B cell (primary cell): Measurements from ENCODE around the gene MLXIP.

Source experiments
- EZH2 ChIP-seq: IDR thresholded peaks from 2 replicates; pipeline ENCODE4 v1.6.1; 2012; ENCODE audit warnings: borderline replicate concordance, low read depth, mild to moderate bottlenecking, moderate library complexity, low read length; ENCODE audit not compliant: insufficient read depth, poor library complexity, severe bottlenecking
- TF ChIP-seq, protein P1 (sequence below): fragments of 200-600 bp; IDR thresholded peaks from one replicate; pipeline ENCODE4 v1.8.0; 2022; ENCODE audit warnings: antibody characterized with exemption, mild to moderate bottlenecking

DNA sequence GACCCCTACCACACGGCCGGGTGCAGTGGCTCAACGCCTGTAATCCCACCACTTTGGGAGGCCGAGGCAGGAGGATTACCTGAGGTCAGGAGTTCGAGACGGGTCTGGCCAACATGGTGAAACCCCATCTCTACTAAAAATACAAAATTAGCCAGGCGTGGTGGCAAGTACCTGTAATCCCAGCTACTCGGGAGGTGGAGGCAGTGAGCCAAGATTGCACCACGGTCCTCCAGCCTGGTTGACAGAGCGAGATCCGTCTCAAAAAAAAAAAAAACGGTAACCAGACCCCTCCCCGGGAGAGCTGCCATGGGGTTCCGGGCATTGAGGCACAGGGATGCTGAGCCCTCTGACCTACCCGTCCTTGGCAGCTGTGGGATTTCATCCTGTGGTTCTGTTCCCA is 35.1 kb upstream of the MLXIP start:
- TF ChIP-seq, protein P1, sequence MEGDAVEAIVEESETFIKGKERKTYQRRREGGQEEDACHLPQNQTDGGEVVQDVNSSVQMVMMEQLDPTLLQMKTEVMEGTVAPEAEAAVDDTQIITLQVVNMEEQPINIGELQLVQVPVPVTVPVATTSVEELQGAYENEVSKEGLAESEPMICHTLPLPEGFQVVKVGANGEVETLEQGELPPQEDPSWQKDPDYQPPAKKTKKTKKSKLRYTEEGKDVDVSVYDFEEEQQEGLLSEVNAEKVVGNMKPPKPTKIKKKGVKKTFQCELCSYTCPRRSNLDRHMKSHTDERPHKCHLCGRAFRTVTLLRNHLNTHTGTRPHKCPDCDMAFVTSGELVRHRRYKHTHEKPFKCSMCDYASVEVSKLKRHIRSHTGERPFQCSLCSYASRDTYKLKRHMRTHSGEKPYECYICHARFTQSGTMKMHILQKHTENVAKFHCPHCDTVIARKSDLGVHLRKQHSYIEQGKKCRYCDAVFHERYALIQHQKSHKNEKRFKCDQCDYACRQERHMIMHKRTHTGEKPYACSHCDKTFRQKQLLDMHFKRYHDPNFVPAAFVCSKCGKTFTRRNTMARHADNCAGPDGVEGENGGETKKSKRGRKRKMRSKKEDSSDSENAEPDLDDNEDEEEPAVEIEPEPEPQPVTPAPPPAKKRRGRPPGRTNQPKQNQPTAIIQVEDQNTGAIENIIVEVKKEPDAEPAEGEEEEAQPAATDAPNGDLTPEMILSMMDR: no peak
- TF ChIP-seq EZH2: no peak
